Sigmoid colon (tissue), 7 donors: ENCODE data around the gene MARK4. TPM values are rescaled to one million over a fixed set of nuclear protein-coding genes. Genes with fewer than 3 reads are reported as not detected.

Experiments used
- DNase-seq: peaks from one replicate; pipeline ENCODE4 v3.0.0-alpha.2; 2019
- H3K27ac ChIP-seq, 4 donors: fragments of 200-600 bp; sonication (generic); one replicate each; pipeline ENCODE4 v1.5.1; 2016 to 2019; ENCODE audit warnings: mild to moderate bottlenecking in 1 of 4
- H3K27me3 ChIP-seq, 3 donors: fragments of 200-600 bp; sonication (generic); one replicate each; pipeline ENCODE4 v1.5.1; 2019; ENCODE audit warnings: mild to moderate bottlenecking in 1 of 3
- H3K36me3 ChIP-seq, 4 donors: fragments of 200-600 bp; sonication (generic); one replicate each; pipeline ENCODE4 v1.5.1; 2016 to 2019
- H3K4me1 ChIP-seq, 4 donors: fragments of 200-600 bp; sonication (generic); one replicate each; pipeline ENCODE4 v1.5.1; 2017 to 2019
- H3K4me3 ChIP-seq, 4 donors: fragments of 200-600 bp; sonication (generic); one replicate each; pipeline ENCODE4 v1.5.1; 2017 to 2019; ENCODE audit warnings: mild to moderate bottlenecking in 2 of 4, moderate library complexity in 1 of 4
- H3K9me3 ChIP-seq, 4 donors: fragments of 200-600 bp in 3 of 4; sonication (generic) in 3 of 4; one replicate each; pipeline versions ENCODE4 v1.5.1 to v1.6.1; 2013 to 2019
- EP300 ChIP-seq, 4 donors: sonication (generic); formaldehyde crosslinking; IDR thresholded peaks; one replicate each; pipeline ENCODE4 v1.6.1; 2017; ENCODE audit warnings: antibody characterized with exemption in 4 of 4
- POLR2A ChIP-seq, 2 donors: fragments of 450-650 bp; IDR thresholded peaks; one replicate each; pipeline ENCODE4 v1.6.1; 2016; ENCODE audit warnings: antibody characterized with exemption in 2 of 2, mild to moderate bottlenecking in 2 of 2, moderate library complexity in 2 of 2
- POLR2AphosphoS5 ChIP-seq, 4 donors: sonication (generic); formaldehyde crosslinking; IDR thresholded peaks; one replicate each; pipeline ENCODE4 v1.6.1; 2017; ENCODE audit warnings: antibody characterized with exemption in 4 of 4
- WGBS, 2 donors: extraction: QIAGEN DNeasy Blood & Tissue Kit; methylation state at CpG; one replicate each; pipeline ENCODE4 v1.1.7; 2013; 5-methylcytosine and 5-hydroxymethylcytosine counted together
- intact Hi-C: fragments of 100-400 bp; cut with DNase I; formaldehyde crosslinking; loops from one replicate; pipeline ENCODE4 v1.15.1; 2023
- polyA plus RNA-seq, 3 donors: library from polyadenylated mRNA; stranded (reverse); fragments of 200-250 nt; gene quantifications; one replicate each; pipeline ENCODE4 v1.2.3, GENCODE V29; 2013
- total RNA-seq, 4 donors: library from RNA; depleted of rRNA; stranded (reverse); fragments of >200 nt; gene quantifications; one replicate each; pipeline ENCODE4 v1.1.0, GENCODE V29; 2016
- TF ChIP-seq, protein P1 (sequence below), 4 experiments: fragments of 450-650 bp in 3 of 4; fragments of 200-600 bp in 1 of 4; IDR thresholded peaks; one replicate each; pipeline ENCODE4 v1.5.1; 2016 to 2019; ENCODE audit warnings: antibody characterized with exemption in 4 of 4, mild to moderate bottlenecking in 3 of 4, moderate library complexity in 2 of 4
- donor health status: healthy with polysubstance abuse.
- donor health status: Bipolar disorder and iron deficiency.
- donor health status: healthy.

Gene MARK4
- total and polyA plus RNA-seq, 7 donors: 6.2 to 39.9 (median 12.7) TPM

DNA sequence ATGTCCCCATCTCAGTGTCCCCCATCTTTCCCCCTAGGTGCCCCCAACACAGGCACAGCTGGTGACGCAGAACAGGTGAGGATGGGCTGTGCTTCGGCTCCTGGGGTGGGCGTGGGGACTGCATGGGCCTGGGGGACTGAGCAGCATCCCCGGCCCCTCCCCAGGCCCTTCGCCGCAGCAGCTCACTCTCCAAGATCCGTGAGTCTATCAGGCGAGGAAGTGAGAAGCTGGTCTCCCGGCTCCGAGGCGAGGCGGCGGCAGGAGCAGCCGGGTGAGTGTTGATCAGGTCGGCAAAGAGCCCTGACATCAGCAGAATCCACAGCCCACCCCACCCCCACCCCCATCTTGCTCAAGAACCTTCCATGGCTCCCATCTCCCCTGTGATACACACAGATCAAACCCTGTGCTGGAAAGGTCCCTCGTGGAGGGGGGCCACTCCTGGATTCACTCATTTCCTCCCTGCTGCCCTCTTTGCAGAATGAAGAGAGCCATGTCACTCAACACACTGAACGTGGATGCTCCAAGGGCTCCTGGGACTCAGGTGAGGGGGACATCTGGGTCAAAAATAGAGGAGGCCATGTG, 99.5 kb downstream of the MARK4 start:
- Histone ChIP-seq H3K4me3 (no peak overlapping the region), H3K27me3 (peaks cover 4 to 28% (median 25%) of the 10 kb centered on the region in 3 donors), H3K27ac (no peak overlapping the region), H3K36me3 (peaks cover 0 to 44% (median 5%) of the 10 kb centered on the region in 4 donors), H3K4me1 (peaks cover 0 to 6% (median 0%) of the 10 kb centered on the region in 4 donors), H3K9me3 (no peaks in the 10 kb centered on the region)
- no peak for DNase-seq
- TF ChIP-seq POLR2A (IDR thresholded peaks at IDR 0.05) (no peak), POLR2AphosphoS5 (IDR thresholded peaks at IDR 0.05) (no peak), EP300 (IDR thresholded peaks at IDR 0.05) (no peak)
- TF ChIP-seq, protein P1, sequence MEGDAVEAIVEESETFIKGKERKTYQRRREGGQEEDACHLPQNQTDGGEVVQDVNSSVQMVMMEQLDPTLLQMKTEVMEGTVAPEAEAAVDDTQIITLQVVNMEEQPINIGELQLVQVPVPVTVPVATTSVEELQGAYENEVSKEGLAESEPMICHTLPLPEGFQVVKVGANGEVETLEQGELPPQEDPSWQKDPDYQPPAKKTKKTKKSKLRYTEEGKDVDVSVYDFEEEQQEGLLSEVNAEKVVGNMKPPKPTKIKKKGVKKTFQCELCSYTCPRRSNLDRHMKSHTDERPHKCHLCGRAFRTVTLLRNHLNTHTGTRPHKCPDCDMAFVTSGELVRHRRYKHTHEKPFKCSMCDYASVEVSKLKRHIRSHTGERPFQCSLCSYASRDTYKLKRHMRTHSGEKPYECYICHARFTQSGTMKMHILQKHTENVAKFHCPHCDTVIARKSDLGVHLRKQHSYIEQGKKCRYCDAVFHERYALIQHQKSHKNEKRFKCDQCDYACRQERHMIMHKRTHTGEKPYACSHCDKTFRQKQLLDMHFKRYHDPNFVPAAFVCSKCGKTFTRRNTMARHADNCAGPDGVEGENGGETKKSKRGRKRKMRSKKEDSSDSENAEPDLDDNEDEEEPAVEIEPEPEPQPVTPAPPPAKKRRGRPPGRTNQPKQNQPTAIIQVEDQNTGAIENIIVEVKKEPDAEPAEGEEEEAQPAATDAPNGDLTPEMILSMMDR (IDR thresholded peaks at IDR 0.05): no peak
- intact Hi-C loops: no loop called here
- WGBS, 2 donors: 89 to 92% methylated on average over 17 of the region's 17 CpGs

DNA sequence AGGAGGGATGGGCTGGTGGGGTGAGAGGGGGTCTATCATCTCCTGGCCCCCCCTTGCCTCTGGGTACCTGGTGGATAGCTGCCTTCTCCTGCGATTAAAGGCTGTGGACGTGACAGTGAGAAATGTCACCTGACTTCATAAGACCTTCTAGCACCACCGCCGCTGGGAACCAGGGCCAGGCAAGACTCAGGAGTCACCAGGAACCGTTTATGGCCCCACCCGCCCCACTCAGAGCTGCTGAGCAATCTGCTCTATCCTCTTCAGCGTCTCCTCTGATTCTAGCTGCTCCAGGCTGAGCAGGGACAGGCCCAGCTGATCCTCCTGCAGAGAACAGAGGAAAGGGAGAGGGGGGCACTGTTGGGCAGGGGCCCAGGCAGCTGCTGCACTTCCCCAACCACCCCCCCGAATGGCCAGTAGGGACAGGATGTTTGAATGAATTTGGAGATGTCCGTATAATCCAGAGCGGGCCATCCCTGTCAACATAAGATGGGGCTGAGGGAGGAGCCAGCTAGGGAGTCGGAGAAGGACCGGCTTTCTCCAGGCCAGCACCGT, 100.4 kb downstream of the MARK4 start:
- H3K9me3 ChIP-seq: no peaks in the 10 kb centered on the region
- WGBS, 2 donors: 75 to 83% methylated on average over 13 of the region's 13 CpGs
- TF ChIP-seq EP300 (IDR thresholded peaks at IDR 0.05) (no peak), POLR2A (IDR thresholded peaks at IDR 0.05) (no peak), POLR2AphosphoS5 (IDR thresholded peaks at IDR 0.05) (no peak)
- TF ChIP-seq, protein P1 (IDR thresholded peaks at IDR 0.05): no peak
- no peak overlapping the region for H3K4me3 ChIP-seq
- H3K4me1 ChIP-seq: peaks cover 0 to 3% (median 0%) of the 10 kb centered on the region in 4 donors
- H3K27ac ChIP-seq: no peak overlapping the region
- DNase-seq: no peak
- peaks cover 0 to 44% (median 5%) of the 10 kb centered on the region in 4 donors for H3K36me3 ChIP-seq
- intact Hi-C loops: no loop called here
- peaks cover 1 to 18% (median 16%) of the 10 kb centered on the region in 3 donors for H3K27me3 ChIP-seq

DNA sequence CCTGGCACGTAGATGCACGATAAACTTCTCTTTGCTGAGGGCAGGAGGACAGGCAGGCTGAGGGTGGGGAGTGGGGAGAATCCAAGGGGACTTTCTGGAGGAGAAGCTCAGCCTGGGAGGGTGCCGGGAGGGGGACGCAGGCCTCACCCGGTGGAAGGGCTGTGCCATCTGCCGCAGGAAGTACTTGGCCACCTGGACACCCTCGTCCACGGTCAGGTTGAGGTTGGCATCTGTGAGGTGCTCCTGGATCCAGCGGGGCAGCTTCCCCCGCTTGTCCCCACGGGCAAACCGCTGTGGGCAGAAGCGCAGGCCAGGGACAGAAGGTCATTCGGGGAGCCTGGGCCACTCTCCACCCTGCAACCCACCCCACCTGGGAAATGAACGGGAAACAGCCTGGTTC, 101.0 kb downstream of the MARK4 start:
- H3K4me1 ChIP-seq: no peaks in the 10 kb centered on the region
- TF ChIP-seq, protein P1 (IDR thresholded peaks at IDR 0.05): no peak
- TF ChIP-seq EP300 (IDR thresholded peaks at IDR 0.05) (no peak), POLR2AphosphoS5 (IDR thresholded peaks at IDR 0.05) (no peak), POLR2A (IDR thresholded peaks at IDR 0.05) (no peak)
- no peak overlapping the region for H3K27ac ChIP-seq
- peaks cover 0 to 44% (median 5%) of the 10 kb centered on the region in 4 donors for H3K36me3 ChIP-seq
- H3K4me3 ChIP-seq: no peak overlapping the region
- intact Hi-C loops: no loop called here
- no peak for DNase-seq
- 90 to 91% methylated on average over 15 of the region's 15 CpGs for WGBS, 2 donors
- H3K9me3 ChIP-seq: no peaks in the 10 kb centered on the region
- H3K27me3 ChIP-seq: peaks cover 0 to 13% (median 10%) of the 10 kb centered on the region in 3 donors

DNA sequence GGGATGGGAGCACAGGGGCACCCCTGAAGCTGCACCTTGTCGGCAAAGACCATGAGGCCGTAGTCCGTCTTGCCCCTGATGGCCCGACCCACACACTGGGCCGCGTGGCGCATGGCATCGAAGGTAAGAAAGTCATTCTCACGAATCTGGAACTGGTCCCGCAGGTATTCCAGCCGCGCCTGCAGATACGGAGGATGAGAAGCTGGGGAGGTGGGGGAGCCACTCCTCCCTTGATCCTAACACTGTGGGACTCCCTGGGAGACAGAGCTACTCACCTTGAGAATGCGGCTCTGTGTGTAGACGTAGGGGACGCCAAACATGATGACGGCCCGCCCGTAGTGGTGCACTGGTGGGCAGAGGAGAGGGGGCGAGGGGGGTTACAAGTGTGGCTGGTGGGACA, 101.4 kb downstream of the MARK4 start:
- H3K27ac ChIP-seq: no peak overlapping the region
- DNase-seq: no peak
- peaks cover 0 to 10% (median 6%) of the 10 kb centered on the region in 3 donors for H3K27me3 ChIP-seq
- no peak overlapping the region for H3K4me3 ChIP-seq
- 90 to 94% methylated on average over 20 of the region's 20 CpGs for WGBS, 2 donors
- intact Hi-C loops: no loop called here
- TF ChIP-seq POLR2A (IDR thresholded peaks at IDR 0.05) (no peak), EP300 (IDR thresholded peaks at IDR 0.05) (no peak), POLR2AphosphoS5 (IDR thresholded peaks at IDR 0.05) (no peak)
- TF ChIP-seq, protein P1 (IDR thresholded peaks at IDR 0.05): no peak
- H3K9me3 ChIP-seq: no peaks in the 10 kb centered on the region
- H3K4me1 ChIP-seq: no peaks in the 10 kb centered on the region
- H3K36me3 ChIP-seq: peaks cover 0 to 44% (median 5%) of the 10 kb centered on the region in 4 donors
